ENCODE data around the gene PDE4D.

PDE4D gene

GRCh38 chr5:59893429-59894227 lies at the start of gene PDE4D:
TSS of gene PDE4D (minus strand) at chr5:59893726.
- no peak for DNase-seq

DNA sequence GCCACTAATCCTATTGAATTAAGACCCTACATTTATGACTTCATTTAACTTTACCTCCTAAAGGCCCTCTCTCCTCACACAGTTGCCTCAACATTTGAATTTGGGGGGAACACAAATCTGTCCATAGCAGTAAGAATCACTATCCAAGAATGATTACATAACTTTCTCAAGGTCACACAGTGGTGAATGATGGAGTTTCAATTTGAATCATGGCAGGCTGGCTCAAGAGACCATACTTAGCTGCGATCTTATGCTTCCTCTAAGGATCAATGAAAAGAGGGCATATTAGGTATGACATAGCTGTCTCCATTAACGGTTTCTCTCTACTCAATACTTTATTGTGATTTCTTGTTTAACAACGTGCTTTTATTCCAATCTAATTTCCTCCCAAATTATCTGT lies 44.1 kb upstream of the PDE4D start:
- no peak for DNase-seq

GRCh38 chr5:59923465-59923864 lies 29.9 kb upstream of the PDE4D start:
- no peak for DNase-seq

DNA sequence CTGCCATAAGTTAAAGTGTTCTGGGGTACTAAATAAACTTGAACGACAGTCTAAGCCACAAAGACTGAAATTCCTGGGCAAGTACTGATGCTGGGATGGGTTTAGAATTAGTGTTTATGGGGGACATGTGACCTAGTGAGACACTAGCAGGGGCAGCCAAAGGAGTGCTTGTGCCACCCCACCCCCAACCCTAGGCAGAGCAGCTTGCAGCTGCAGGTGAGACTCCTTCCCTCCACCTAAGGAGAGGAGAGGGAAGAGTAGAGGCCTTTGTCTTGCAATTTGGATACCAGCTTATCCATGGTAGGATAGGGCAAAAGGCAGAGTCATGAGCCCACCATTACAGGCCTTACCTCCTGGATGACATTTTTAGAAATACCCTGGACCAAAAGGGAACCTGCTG lies 28.7 kb upstream of the PDE4D start:
- DNase-seq, result no peak

DNA sequence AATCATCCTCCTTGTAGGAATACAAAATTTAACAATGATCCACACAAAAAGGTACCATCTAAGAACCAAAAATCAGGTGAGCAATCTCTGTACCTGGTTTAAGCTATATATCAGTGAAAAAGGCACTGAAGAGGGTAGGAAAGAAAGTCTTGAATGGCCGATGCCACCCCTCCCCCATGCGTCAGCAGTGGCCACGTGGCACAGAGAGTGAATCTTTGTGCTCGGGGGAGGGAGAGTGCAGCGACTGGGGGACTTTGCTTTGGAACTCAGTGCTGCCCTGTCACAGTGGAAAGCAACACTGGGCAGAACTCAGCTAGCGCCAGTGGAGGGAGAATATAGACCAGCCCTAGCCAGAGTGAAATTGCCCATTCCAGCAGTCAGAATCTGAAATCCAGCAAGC lies 28.3 kb upstream of the PDE4D start:
- no peak for DNase-seq

DNA sequence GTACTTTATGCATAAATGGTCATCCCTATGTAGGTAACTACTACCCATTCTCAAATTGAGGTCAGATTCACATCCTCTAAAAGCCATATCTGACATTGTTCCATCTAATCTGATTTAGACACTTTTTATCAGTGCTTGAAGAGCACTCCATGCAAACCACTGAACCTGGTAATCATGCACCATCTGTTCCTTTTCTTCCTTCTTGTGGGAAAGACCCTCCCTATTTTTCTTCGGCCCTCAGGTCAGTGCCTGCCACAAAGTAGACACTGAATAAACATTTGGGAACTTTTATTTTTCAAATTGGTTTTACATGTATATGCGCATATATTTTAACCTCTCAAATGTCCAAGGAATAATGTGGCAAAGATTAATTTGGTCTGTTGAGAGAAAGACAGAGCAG lies 26.0 kb upstream of the PDE4D start:
- DNase-seq, result no peak

GRCh38 chr5:59917121-59917520 lies 23.6 kb upstream of the PDE4D start:
- DNase-seq, result no peak

GRCh38 chr5:59905188-59905587 lies 11.7 kb upstream of the PDE4D start:
- no peak for DNase-seq

- no peak for DNase-seq
These were observed 3.5 kb upstream of the PDE4D start for GRCh38 chr5:59897075-59897474.

GRCh38 chr5:59891962-59892643 lies 1.4 kb downstream of the PDE4D start:
- DNase-seq, result no peak

DNA sequence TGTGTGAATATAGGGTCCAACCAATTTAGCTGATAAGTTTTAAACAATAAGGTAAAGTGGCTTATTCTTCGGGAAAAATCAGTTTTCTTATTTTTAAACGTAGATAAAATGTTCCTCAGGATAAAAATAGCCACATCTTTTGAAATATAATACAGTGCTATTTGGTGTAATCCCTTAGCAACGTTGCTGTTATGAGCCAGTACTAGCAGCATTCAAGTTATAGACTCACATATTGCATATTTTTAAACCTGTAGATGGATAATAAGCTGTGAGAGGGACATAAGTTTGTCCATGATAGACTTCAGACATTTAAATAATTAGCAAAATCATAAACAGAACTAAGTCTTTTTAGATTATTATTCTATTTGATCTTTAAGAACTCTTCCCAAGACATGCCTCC lies 6.3 kb downstream of the PDE4D start:
- no peak for DNase-seq

DNA sequence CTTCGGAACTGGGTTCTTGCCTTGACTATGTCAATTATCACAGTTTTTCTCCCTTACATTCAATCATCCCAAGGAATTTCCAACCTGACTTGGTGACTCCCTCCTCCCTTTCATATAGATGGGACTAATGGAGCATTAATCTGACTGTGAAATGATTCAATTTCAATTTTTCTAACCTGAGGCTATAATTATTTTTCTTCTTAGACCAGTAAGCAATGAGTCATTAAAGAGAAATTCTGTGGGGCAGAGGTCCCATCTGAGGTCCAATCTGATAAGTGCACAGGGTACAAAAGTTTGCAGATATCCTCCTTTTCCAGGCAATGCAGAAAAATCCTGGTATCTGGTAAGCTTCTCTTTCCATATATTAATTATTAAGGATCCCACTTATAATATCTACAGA lies 18.9 kb downstream of the PDE4D start:
- no peak for DNase-seq

- DNase-seq, result no peak
These were observed 20.4 kb downstream of the PDE4D start for GRCh38 chr5:59873113-59873512.

DNA sequence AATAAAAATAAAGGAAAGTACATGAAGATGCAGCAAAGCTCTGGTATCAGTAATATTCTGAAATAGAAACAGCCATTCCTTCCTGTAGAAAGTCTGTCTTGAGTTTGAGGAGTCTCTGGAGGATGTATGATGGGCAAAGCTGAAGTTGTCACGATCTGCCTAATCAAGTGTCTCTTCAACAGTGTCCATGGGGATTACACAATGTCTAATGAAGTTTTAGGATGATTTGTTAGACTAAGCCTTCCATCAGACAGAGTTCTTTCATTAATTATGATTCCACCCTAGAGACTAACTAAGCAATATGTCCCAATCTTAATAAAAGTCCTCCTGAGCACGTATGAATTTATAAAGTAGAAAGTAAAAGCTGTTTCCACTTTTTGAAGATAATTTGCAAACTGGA lies 26.9 kb downstream of the PDE4D start:
- DNase-seq, result no peak

DNA sequence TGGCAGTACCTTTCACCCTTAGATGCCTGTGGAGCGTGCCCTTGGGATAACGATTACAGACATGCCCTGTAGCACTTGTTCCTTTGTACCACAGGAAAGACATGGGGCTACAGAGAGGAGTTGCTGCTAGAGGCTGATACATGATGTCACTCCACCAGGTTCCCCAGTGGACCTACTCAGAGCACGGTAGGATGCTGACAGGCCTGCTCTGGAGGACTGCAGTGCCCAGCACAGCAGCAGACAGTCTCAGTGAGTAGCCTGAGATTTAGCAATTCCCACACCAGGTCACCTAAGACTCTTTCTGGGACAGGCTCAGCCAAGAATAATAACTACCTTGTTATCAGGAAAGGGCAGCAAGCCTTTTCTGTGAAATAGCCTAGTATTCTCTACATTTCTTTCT lies 28.8 kb downstream of the PDE4D start:
- DNase-seq, result no peak

DNA sequence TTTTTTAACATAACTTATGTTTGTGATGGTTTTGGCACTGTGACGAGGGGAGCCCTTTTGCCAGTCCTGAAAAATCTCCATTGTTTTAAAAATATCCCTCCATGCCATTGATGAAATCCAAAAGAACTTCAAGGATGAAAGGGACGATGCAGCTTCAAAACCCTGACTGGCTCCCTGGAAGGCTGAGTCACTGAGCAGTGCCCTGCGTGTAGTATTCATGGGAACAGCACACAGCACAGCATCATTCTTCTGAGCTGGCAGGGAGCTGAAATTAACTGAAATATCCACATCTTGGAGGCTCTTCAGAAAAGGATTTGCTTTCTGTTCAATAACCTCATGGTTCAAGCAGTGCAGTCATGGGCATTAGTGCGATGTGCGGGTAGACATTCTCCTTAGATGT lies 29.7 kb downstream of the PDE4D start:
- no peak for DNase-seq

DNA sequence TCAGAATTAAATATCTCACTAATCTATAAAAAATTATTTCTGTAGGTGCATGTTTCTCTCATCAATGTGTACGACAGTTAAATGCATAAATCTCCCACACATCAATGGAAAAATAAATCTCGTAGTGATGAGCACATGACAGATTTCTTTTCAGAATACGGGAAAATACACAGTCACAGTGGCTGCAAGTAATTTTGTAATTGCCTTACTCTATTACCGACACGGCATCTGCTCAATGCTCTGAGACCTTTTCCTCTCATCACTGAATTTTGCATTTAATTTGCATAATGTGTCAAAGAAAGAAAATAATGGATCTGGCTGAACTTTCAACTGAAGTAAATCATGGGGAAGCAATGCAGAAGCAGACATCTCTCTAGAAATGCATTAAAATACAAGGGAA lies 37.2 kb downstream of the PDE4D start:
- DNase-seq, result no peak

DNA sequence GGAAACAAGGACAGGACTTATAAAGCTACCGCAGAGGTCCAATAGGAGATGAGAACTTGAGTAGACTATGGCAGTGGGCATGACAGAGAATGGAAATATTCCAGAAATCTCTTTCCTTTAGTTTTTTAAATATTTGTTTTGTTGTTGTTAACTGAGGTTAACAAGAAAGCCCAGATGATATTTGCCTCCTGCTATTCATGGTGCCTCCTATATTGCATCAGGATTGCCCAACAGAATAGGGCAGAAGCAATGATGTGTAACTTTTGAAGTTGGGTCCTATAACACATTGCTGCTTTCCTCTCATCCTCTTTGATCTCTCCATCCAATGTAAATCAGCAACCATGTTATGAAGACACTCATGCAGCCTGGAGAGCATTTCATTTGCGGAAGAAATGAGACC lies 42.8 kb downstream of the PDE4D start:
- DNase-seq, result no peak

- no peak for DNase-seq
These were observed 45.9 kb downstream of the PDE4D start for GRCh38 chr5:59847586-59847985.

- DNase-seq, result no peak
These were observed 47.8 kb downstream of the PDE4D start for GRCh38 chr5:59845730-59846129.

GRCh38 chr5:59843511-59844213 lies 49.9 kb downstream of the PDE4D start:
- no peak for DNase-seq

DNA sequence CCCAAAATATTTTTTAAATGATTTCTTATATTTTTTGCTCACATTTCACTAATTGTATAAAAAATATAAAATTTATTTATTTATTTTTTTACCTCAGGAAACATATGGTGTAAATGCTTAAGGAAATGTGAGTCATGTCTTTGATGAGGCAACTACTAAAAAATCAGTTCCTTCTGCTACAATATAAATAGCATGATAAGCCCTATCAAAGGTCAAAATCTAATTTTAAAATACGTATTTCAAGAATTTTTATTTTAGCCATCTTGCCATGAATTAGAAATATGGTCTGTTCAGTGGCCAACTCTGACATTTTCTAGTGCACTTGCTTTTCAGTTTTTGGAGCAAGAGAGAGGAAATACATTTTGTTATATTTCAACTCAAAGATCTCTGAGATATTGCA lies 50.5 kb downstream of the PDE4D start:
- no peak for DNase-seq

GRCh38 chr5:59840200-59840601 lies 53.3 kb downstream of the PDE4D start:
- DNase-seq, result no peak

- DNase-seq, result no peak
These were observed 54.5 kb downstream of the PDE4D start for GRCh38 chr5:59838989-59839388.

Data from activated CD4-positive, alpha-beta T cell treated with anti-CD3 and anti-CD28 coated beads, Interleukin-2, amount 50 U/mL, for 1 hour (primary cell).